MG63 (cell line): ENCODE measurements around the gene RTEL1. TPM values are rescaled to one million over a fixed set of nuclear protein-coding genes. Genes with fewer than 3 reads are reported as not detected.

Source experiments
- DNase-seq: peaks from one replicate; pipeline ENCODE4 v3.0.0-alpha.2; 2020
- H3K27me3 ChIP-seq: fragments of 250-450 bp; sonication (Bioruptor Pico); 2 replicates; pipeline ENCODE4 v1.5.1; 2020; ENCODE audit warnings: mild to moderate bottlenecking, moderate library complexity
- H3K36me3 ChIP-seq: fragments of 250-450 bp; sonication (Bioruptor Pico); 2 replicates; pipeline ENCODE4 v1.5.1; 2020; ENCODE audit warnings: mild to moderate bottlenecking, moderate library complexity
- H3K4me3 ChIP-seq: fragments of 250-450 bp; sonication (Bioruptor Pico); 2 replicates; pipeline ENCODE4 v1.5.1; 2020; ENCODE audit warnings: mild to moderate bottlenecking, moderate library complexity
- H3K9me3 ChIP-seq: fragments of 250-450 bp; sonication (Bioruptor Pico); 2 replicates; pipeline ENCODE4 v1.5.1; 2020; ENCODE audit warnings: mild to moderate bottlenecking, moderate library complexity
- total RNA-seq: library from RNA; depleted of rRNA; stranded (reverse); fragments of >200 nt; shearing (Covaris generic); gene quantifications from 2 replicates; pipeline ENCODE4 v1.2.3, GENCODE V29; 2014; ENCODE audit warnings: low replicate concordance

The RTEL1 gene
- total RNA-seq, 1 experiment from 2014 or later: 13.4 TPM

DNA sequence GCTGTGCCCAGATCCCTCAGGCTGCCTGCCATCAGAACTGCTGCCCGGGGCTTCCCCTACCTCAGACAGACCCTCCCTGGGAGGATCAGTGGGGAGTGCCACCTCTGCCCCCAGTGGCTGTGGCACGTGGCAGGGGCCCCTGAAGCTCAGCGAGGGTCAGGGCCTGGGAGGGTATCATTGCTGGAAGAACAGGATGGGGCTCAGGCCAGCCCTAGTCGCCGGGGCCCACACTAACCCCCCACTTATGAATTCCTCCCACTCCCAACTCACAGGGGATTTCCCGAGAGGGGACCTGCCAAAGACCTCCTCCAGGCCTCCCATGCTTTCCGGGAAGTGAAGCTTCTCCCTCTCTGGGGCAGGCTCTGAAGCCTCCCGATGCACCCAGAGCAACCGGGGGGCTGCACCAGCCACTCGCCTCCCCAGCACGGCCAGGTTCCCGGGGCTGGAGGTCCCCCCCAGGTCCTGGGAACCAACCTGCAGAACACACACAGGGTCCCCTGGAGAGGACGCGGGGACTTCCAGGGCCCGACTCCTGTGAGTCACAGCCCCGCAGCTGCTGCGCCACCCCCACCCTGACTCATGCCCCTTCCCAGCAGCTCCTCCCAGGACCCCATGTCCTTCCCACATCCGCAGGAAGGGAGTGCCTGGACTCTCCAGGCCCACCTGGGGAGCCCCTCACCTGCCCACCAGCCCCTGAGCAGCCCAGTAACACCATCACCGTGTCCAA is 40.8 kb downstream of the RTEL1 start:
- peak; percentile 92 for DNase-seq
- Histone ChIP-seq H3K27me3 (no peaks in the 10 kb centered on the region), H3K36me3 (peaks cover 53% of the 10 kb centered on the region), H3K9me3 (0 out of 2 replicates have a peak, but pooled peaks cover 2% of the 10 kb centered on the region), H3K4me3 (no peak overlapping the region)

GRCh38 chr20:63699466-63700198 is 41.5 kb downstream of the RTEL1 start:
- Histone ChIP-seq H3K27me3 (no peaks in the 10 kb centered on the region), H3K4me3 (no peak overlapping the region), H3K9me3 (no peaks in the 10 kb centered on the region), H3K36me3 (peaks cover 53% of the 10 kb centered on the region)
- DNase-seq: no peak

GRCh38 chr20:63700199-63701050 is 42.3 kb downstream of the RTEL1 start:
- DNase-seq: no peak
- H3K9me3 ChIP-seq: no peaks in the 10 kb centered on the region
- H3K27me3 ChIP-seq: no peaks in the 10 kb centered on the region
- peaks cover 55% of the 10 kb centered on the region for H3K36me3 ChIP-seq
- no peak overlapping the region for H3K4me3 ChIP-seq

DNA sequence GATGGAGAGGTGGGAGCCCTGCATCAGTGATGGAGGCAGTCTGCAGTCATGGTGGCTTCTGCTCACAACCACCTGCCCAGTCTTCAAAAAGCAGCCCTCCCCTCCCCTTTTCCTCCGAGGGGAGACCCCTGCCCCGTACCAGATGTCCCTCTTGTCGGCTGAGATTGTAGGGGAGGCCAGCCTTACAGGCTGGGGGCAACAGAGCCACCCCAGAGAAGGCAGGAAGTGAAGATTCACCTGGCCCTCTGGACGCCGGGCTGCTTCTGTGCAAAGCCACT is 42.9 kb downstream of the RTEL1 start:
- H3K36me3 ChIP-seq: peaks cover 59% of the 10 kb centered on the region
- DNase-seq: no peak
- H3K27me3 ChIP-seq: no peaks in the 10 kb centered on the region
- no peak overlapping the region for H3K4me3 ChIP-seq
- H3K9me3 ChIP-seq: no peaks in the 10 kb centered on the region

- Histone ChIP-seq H3K27me3 (no peaks in the 10 kb centered on the region), H3K9me3 (no peaks in the 10 kb centered on the region), H3K4me3 (no peak overlapping the region), H3K36me3 (peaks cover 64% of the 10 kb centered on the region)
- no peak for DNase-seq
Observed at GRCh38 chr20:63701329-63702035, 43.4 kb downstream of the RTEL1 start.

- DNase-seq: no peak
- peaks cover 70% of the 10 kb centered on the region for H3K36me3 ChIP-seq
Observed at GRCh38 chr20:63702036-63702665, 44.0 kb downstream of the RTEL1 start.

GRCh38 chr20:63702751-63703470 is 44.8 kb downstream of the RTEL1 start:
- Histone ChIP-seq H3K4me3 (no peak overlapping the region), H3K27me3 (no peaks in the 10 kb centered on the region), H3K9me3 (no peaks in the 10 kb centered on the region), H3K36me3 (peaks cover 68% of the 10 kb centered on the region)
- DNase-seq: no peak

More at GRCh38 chr20:63702036-63702665, 44.0 kb downstream of the RTEL1 start:
- Histone ChIP-seq H3K4me3 (no peak overlapping the region), H3K9me3 (no peaks in the 10 kb centered on the region), H3K27me3 (no peaks in the 10 kb centered on the region)

GRCh38 chr20:63703471-63703975 is 45.4 kb downstream of the RTEL1 start:
- peaks cover 67% of the 10 kb centered on the region for H3K36me3 ChIP-seq

GRCh38 chr20:63703976-63704748 is 46.0 kb downstream of the RTEL1 start:
- no peaks in the 10 kb centered on the region for H3K9me3 ChIP-seq
- H3K27me3 ChIP-seq: no peaks in the 10 kb centered on the region
- H3K4me3 ChIP-seq: no peak overlapping the region
- H3K36me3 ChIP-seq: peaks cover 72% of the 10 kb centered on the region
- no peak for DNase-seq

More at GRCh38 chr20:63703471-63703975, 45.4 kb downstream of the RTEL1 start:
- Histone ChIP-seq H3K4me3 (no peak overlapping the region), H3K9me3 (no peaks in the 10 kb centered on the region), H3K27me3 (no peaks in the 10 kb centered on the region)
- DNase-seq: no peak

- Histone ChIP-seq H3K36me3 (peaks cover 72% of the 10 kb centered on the region), H3K27me3 (no peaks in the 10 kb centered on the region), H3K9me3 (no peaks in the 10 kb centered on the region), H3K4me3 (no peak overlapping the region)
- no peak for DNase-seq
Observed at GRCh38 chr20:63704749-63705117, 46.6 kb downstream of the RTEL1 start.

DNA sequence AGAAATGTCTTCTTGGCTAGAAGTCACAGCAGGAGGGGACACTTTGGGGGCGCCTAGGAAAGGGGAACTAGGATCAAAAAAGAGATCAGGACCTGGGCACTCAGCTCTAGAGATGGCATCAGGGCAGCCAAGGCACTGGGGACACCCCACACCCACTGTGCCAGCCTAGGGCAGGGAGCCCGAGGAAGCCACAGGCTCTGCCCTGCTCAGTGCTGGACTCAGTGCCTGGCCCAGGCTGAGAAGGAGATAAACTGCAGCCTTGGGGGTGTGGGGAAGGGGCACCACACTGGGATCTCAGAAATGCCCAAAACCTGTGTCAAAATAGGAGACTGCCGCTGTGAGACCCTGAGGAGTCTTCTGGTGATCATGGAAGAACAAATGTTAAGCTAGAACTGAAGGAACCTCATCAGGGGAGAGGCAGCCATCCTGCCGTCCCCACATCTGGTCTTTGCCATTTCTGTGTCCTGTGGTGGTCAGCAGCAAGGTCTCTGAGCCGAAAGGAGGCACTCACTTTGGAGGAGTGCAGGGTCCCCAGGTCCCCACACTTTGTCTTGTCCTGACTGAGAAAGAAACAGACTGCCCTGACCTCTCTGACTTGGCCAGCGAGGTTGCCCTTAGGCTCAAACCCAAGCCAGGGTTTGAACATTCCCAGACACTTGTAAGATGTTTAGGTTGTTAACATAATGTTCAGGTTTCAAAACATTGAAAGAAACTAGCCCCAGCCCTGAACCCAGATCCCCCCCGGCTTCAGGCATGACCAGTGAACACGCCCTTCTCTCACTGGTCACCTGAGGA is 47.3 kb downstream of the RTEL1 start:
- no peak for DNase-seq
- Histone ChIP-seq H3K4me3 (peak overlapping the region; percentile 95; the same call in 1 of the 2 replicates), H3K36me3 (peaks cover 72% of the 10 kb centered on the region), H3K9me3 (no peaks in the 10 kb centered on the region; the same call in 1 of the 2 replicates), H3K27me3 (no peaks in the 10 kb centered on the region)

DNA sequence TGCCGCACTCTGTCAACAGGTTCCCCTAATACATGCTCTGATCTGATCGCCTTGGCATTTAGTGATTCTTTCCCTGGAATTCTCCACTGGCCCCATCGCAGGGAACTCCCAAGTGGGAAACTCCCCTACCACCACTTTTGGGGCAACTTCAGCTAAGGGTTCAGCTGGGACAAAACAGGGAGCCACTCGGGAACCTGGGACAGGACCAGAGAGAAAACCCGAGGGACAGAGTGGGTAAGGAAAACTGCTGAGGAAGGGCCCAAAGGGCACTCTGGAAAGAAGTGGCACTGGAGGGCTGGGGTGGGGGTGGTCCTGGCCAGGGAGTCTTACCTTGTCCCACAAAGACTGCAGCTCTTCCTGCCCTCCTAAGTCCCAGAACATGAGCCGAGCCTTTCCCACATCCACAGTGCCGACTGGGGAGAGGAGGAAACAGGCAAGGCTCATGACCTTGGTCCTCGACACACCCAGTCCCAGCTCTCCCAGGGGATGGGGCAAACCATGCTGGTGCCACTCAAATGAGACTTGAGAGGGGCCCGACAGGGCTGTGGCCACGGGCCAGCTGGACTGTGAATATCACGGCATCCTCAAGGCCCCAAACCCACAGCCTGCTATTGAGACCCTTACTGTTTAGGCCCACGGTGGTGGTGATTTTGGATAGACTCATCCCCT is 48.0 kb downstream of the RTEL1 start:
- H3K9me3 ChIP-seq: no peaks in the 10 kb centered on the region; the same call in 1 of the 2 replicates
- H3K4me3 ChIP-seq: peak overlapping the region; percentile 95

GRCh38 chr20:63706852-63707557 is 48.9 kb downstream of the RTEL1 start:
- peaks cover 86% of the 10 kb centered on the region for H3K36me3 ChIP-seq
- H3K4me3 ChIP-seq: peak overlapping the region; percentile 95
- H3K9me3 ChIP-seq: peaks cover 5% of the 10 kb centered on the region
- peak; percentile 66 for DNase-seq
- H3K27me3 ChIP-seq: no peaks in the 10 kb centered on the region

More for the DNA sequence above, 48.0 kb downstream of the RTEL1 start:
- Histone ChIP-seq H3K36me3 (peaks cover 78% of the 10 kb centered on the region), H3K27me3 (no peaks in the 10 kb centered on the region)
- DNase-seq: no peak
